ENCODE data around the gene ADPRH.

Gene ADPRH

DNA sequence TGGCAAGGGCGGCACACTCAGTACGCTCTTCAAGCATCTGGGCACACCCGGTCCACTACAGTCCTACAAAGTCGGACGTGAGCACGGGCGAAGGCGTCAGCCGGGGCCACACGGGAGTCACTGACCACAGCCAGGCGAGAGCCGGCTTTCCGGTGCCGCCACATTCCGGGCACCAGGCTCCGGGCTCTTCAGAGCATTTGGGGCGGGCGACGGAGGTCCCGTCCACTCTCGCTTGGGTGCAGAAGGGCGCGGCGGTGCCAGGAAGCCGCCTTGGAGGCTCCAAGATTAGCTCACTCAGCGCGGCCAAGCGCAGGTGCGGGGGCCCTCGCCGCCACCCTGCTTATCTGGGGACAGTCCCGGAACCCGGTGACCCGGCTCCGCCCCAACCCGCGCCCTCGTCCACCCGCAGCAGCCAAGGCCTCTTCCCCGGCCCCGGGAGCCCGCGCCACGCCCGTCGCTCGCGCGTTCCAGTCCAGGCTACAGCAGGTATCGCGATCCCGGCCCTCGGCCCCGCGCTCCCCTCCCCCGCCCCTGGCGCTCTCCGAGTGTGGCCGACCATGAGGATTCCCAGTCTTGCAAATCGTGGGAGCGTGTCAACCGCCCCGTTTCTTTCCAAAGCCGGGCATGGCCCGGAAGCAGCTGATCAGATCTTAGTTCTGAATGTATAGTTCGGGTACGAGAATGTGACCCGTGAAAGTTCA is at the start of gene ADPRH:
TSS of gene ADPRH (plus strand) at position 127 of the 701 bp plus-strand sequence. CDS start 2,678 bp downstream, outside the sequence.
- Mint-ChIP-seq H3K4me1 (peaks cover 10% of the 10 kb centered on the region), H3K27me3 (peaks cover 26% of the 10 kb centered on the region), H3K27ac (peak within 1 kb of the TSS; percentile 39), H3K36me3 (no peaks in the 10 kb centered on the region), H3K4me3 (peak within 1 kb of the TSS; percentile 86), H3K9me3 (no peaks in the 10 kb centered on the region)
- CTCF ChIA-PET: interaction anchor here (1.0 to 1.5 kb wide), 2 partner anchors 21 to 339 kb away, joined by 3 read pairs; partner anchors contain the start of gene B4GALT4
- peak; percentile 63 for DNase-seq

GRCh38 chr3:119529883-119530282 is 49.4 kb upstream of the ADPRH start:
- Mint-ChIP-seq H3K4me3 (no peak overlapping the region), H3K4me1 (no peaks in the 10 kb centered on the region), H3K36me3 (peaks cover 58% of the 10 kb centered on the region), H3K9me3 (no peaks in the 10 kb centered on the region), H3K27me3 (no peaks in the 10 kb centered on the region), H3K27ac (no peak overlapping the region)
- CTCF ChIA-PET: no interaction called here
- no peak for DNase-seq

- CTCF ChIA-PET: no interaction called here
- H3K27me3 Mint-ChIP-seq: no peaks in the 10 kb centered on the region
- no peak overlapping the region for H3K4me3 Mint-ChIP-seq
- no peaks in the 10 kb centered on the region for H3K4me1 Mint-ChIP-seq
- no peak for DNase-seq
- H3K9me3 Mint-ChIP-seq: no peaks in the 10 kb centered on the region
- peaks cover 53% of the 10 kb centered on the region for H3K36me3 Mint-ChIP-seq
- no peak overlapping the region for H3K27ac Mint-ChIP-seq
Measured at GRCh38 chr3:119530456-119530855, 48.8 kb upstream of the ADPRH start.

GRCh38 chr3:119531151-119531550 is 48.1 kb upstream of the ADPRH start:
- CTCF ChIA-PET: no interaction called here
- Mint-ChIP-seq H3K9me3 (no peaks in the 10 kb centered on the region), H3K4me3 (no peak overlapping the region), H3K27me3 (no peaks in the 10 kb centered on the region), H3K36me3 (peaks cover 49% of the 10 kb centered on the region), H3K4me1 (no peaks in the 10 kb centered on the region), H3K27ac (no peak overlapping the region)
- no peak for DNase-seq

- CTCF ChIA-PET: no interaction called here
- Mint-ChIP-seq H3K4me3 (no peak overlapping the region), H3K27ac (no peak overlapping the region), H3K9me3 (no peaks in the 10 kb centered on the region), H3K36me3 (peaks cover 30% of the 10 kb centered on the region), H3K27me3 (no peaks in the 10 kb centered on the region), H3K4me1 (no peaks in the 10 kb centered on the region)
- DNase-seq: no peak
Measured at GRCh38 chr3:119534296-119534695, 45.0 kb upstream of the ADPRH start.

DNA sequence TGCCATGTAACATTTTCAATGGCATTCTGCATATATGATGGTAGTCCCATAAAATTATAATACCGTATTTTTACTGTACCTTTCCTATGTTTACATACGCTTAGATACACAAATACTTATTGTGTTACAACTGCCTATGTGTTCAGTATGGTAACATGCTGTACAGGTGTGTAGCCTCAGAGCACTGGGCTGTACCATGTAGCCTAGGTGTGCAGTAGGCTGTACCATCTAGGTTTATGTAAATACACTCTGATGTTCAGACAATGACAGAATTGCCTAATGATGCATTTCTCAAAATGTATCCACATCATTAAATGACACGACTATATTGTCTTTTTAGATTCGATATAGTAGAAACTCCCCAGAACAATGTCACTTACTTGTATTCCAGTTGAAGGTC is 42.5 kb upstream of the ADPRH start:
- CTCF ChIA-PET: interaction anchor here (1.0 kb wide), 1 partner anchor 10 kb away, joined by 3 read pairs; no protein-coding TSS in a partner anchor
- Mint-ChIP-seq H3K4me1 (no peaks in the 10 kb centered on the region), H3K9me3 (no peaks in the 10 kb centered on the region), H3K27me3 (no peaks in the 10 kb centered on the region), H3K36me3 (peaks cover 22% of the 10 kb centered on the region), H3K27ac (no peak overlapping the region), H3K4me3 (no peak overlapping the region)
- no peak for DNase-seq

GRCh38 chr3:119538772-119539171 is 40.5 kb upstream of the ADPRH start:
- no peaks in the 10 kb centered on the region for H3K27me3 Mint-ChIP-seq
- CTCF ChIA-PET: no interaction called here
- peaks cover 16% of the 10 kb centered on the region for H3K36me3 Mint-ChIP-seq
- H3K4me3 Mint-ChIP-seq: no peak overlapping the region
- H3K4me1 Mint-ChIP-seq: no peaks in the 10 kb centered on the region
- DNase-seq: no peak
- H3K9me3 Mint-ChIP-seq: no peaks in the 10 kb centered on the region
- no peak overlapping the region for H3K27ac Mint-ChIP-seq

GRCh38 chr3:119541547-119541946 is 37.7 kb upstream of the ADPRH start:
- DNase-seq: no peak
- no peaks in the 10 kb centered on the region for H3K4me1 Mint-ChIP-seq
- H3K27ac Mint-ChIP-seq: no peak overlapping the region
- no peaks in the 10 kb centered on the region for H3K9me3 Mint-ChIP-seq
- no peak overlapping the region for H3K4me3 Mint-ChIP-seq
- peaks cover 31% of the 10 kb centered on the region for H3K36me3 Mint-ChIP-seq
- CTCF ChIA-PET: no interaction called here
- no peaks in the 10 kb centered on the region for H3K27me3 Mint-ChIP-seq

DNA sequence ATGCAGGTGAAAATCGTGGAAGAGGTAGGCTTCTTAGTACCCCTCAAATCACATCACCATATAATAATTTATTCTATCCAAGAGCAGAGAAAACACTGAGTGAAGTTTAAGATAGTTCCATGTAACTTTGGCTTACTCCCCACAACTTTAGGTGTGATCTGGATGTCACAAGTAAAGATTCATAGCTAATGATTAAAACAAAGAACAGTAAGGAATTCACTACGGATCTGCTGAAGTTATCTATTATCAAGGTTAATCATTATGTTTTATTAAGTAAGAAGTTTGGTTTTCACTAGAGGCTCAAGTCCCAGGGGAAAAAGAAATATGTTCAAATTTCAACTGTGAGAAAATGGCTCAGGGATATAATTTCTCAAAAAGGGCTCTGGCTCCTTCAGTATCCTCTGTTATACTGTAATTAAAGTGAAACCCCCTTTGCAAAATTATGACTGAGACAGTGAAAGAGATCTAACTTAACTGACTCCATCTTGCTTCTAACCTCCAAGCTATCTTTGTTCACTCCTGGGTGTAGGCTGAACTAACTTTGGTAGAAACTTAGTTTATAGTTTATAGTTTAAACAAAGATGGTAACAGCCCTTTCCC is 37.0 kb upstream of the ADPRH start:
- Mint-ChIP-seq H3K9me3 (no peaks in the 10 kb centered on the region), H3K4me1 (no peaks in the 10 kb centered on the region), H3K27ac (no peak overlapping the region), H3K27me3 (no peaks in the 10 kb centered on the region), H3K36me3 (peaks cover 31% of the 10 kb centered on the region), H3K4me3 (no peak overlapping the region)
- CTCF ChIA-PET: interaction anchor here (0.8 kb wide), 1 partner anchor 25 kb away, joined by 3 read pairs; no protein-coding TSS in a partner anchor
- no peak for DNase-seq

DNA sequence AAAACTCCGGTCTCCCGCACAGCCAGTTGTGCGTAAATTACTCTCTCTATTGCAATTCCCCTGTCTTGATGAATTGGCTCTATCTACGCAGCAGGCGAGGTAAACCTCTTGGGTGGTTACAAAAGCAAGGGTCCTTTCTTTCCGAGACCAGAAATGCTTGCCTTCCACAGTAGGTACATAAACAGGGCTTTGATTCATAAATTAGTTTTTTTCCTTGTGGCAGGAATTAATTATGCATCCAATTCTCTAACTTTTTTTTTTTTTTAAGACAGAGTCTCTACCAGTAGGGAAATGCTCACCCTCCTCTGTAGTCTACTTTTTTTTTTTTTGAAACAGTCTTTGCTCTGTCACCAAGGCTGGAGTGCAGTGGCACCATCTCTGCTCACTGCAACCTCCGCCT is 36.1 kb upstream of the ADPRH start:
- Mint-ChIP-seq H3K9me3 (no peaks in the 10 kb centered on the region), H3K27me3 (no peaks in the 10 kb centered on the region), H3K27ac (no peak overlapping the region), H3K4me3 (no peak overlapping the region), H3K4me1 (no peaks in the 10 kb centered on the region), H3K36me3 (peaks cover 28% of the 10 kb centered on the region)
- CTCF ChIA-PET: interaction anchor here (0.8 kb wide), 1 partner anchor 25 kb away, joined by 3 read pairs; no protein-coding TSS in a partner anchor
- DNase-seq: no peak

DNA sequence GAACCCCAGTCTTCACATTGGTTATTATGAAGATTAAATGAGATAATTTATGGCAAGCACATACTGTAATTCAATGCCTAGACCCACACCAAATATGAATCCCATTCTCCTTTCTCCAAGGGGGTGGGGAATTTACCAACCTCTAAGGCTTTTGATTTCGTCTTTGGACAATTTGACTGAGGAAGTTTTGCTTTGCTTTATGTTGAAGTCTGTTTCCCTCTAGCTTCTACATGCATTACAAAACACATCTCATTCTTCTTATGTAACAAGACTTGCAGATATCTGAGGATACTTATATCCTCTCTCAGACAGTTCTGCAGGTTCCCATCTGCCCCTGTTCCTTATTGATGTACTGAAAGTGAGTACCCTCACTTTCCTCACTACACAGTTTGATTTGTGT is 32.1 kb upstream of the ADPRH start:
- H3K27me3 Mint-ChIP-seq: no peaks in the 10 kb centered on the region
- CTCF ChIA-PET: no interaction called here
- H3K36me3 Mint-ChIP-seq: peaks cover 39% of the 10 kb centered on the region
- H3K9me3 Mint-ChIP-seq: no peaks in the 10 kb centered on the region
- no peak overlapping the region for H3K27ac Mint-ChIP-seq
- peaks cover 4% of the 10 kb centered on the region for H3K4me1 Mint-ChIP-seq
- H3K4me3 Mint-ChIP-seq: no peak overlapping the region
- DNase-seq: no peak

GRCh38 chr3:119548341-119548740 is 31.0 kb upstream of the ADPRH start:
- H3K4me1 Mint-ChIP-seq: peaks cover 7% of the 10 kb centered on the region
- no peaks in the 10 kb centered on the region for H3K9me3 Mint-ChIP-seq
- H3K27ac Mint-ChIP-seq: no peak overlapping the region
- DNase-seq: no peak
- H3K27me3 Mint-ChIP-seq: no peaks in the 10 kb centered on the region
- no peak overlapping the region for H3K4me3 Mint-ChIP-seq
- CTCF ChIA-PET: no interaction called here
- H3K36me3 Mint-ChIP-seq: peaks cover 35% of the 10 kb centered on the region

- CTCF ChIA-PET: no interaction called here
- Mint-ChIP-seq H3K36me3 (peaks cover 43% of the 10 kb centered on the region), H3K27ac (no peak overlapping the region), H3K4me3 (no peak overlapping the region), H3K4me1 (peaks cover 25% of the 10 kb centered on the region), H3K27me3 (no peaks in the 10 kb centered on the region), H3K9me3 (no peaks in the 10 kb centered on the region)
- no peak for DNase-seq
Measured at GRCh38 chr3:119550192-119550910, 28.9 kb upstream of the ADPRH start.

DNA sequence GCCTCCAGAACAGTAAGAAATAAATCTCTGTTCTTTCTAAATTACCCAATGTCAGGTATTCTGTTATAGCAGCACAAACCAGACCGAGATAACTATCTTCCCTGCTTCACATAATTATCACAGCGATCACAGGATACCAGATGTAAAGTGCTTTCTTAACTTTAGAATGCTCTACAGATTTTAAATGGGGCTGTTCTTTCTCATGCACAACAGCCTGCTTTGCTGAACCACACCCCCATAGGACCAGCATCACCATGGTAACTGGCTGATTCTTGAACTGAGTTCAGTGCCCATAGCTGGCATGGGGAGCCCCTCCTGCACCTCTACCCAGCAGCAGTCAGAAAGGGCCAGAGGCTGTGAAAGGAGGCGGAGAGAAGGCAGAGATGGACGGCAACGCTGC is 27.7 kb upstream of the ADPRH start:
- Mint-ChIP-seq H3K4me1 (peaks cover 37% of the 10 kb centered on the region), H3K27me3 (no peaks in the 10 kb centered on the region), H3K9me3 (no peaks in the 10 kb centered on the region), H3K27ac (no peak overlapping the region), H3K36me3 (peaks cover 47% of the 10 kb centered on the region), H3K4me3 (no peak overlapping the region)
- CTCF ChIA-PET: no interaction called here
- DNase-seq: no peak

Measured in activated naive CD4-positive, alpha-beta T cell treated with anti-CD3 and anti-CD28 coated beads, Interleukin-2, amount 10 ng/mL, durations not matched to agents 7 days and 5 days (primary cell).